ENCODE results near the gene ATM. TPM values are rescaled to one million over a fixed set of nuclear protein-coding genes. Genes with fewer than 3 reads are reported as not detected.

Gene ATM
- total and polyA plus RNA-seq, 8 donors, result 69.1 to 99.9 (median 91.3) TPM

GRCh38 chr11:108224911-108225786 lies 2.3 kb downstream of the ATM start:
- no peak for DNase-seq
- Histone ChIP-seq H3K27me3 (no peaks in the 10 kb centered on the region), H3K4me1 (peaks cover 7 to 45% of the 10 kb centered on the region in 2 donors), H3K27ac (peak overlapping the region; percentile 98 to 99), H3K36me3 (peaks cover 0 to 20% of the 10 kb centered on the region in 2 donors), H3K9me3 (no peaks in the 10 kb centered on the region), H3K4me3 (peak overlapping the region in 1 of 2 donors; percentile 80)
- ATAC-seq, result no peak
- TF ChIP-seq, protein P1, sequence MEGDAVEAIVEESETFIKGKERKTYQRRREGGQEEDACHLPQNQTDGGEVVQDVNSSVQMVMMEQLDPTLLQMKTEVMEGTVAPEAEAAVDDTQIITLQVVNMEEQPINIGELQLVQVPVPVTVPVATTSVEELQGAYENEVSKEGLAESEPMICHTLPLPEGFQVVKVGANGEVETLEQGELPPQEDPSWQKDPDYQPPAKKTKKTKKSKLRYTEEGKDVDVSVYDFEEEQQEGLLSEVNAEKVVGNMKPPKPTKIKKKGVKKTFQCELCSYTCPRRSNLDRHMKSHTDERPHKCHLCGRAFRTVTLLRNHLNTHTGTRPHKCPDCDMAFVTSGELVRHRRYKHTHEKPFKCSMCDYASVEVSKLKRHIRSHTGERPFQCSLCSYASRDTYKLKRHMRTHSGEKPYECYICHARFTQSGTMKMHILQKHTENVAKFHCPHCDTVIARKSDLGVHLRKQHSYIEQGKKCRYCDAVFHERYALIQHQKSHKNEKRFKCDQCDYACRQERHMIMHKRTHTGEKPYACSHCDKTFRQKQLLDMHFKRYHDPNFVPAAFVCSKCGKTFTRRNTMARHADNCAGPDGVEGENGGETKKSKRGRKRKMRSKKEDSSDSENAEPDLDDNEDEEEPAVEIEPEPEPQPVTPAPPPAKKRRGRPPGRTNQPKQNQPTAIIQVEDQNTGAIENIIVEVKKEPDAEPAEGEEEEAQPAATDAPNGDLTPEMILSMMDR (IDR thresholded peaks at IDR 0.05), result no peak
- intact Hi-C loops (cut with DNase I), result no loop called here

DNA sequence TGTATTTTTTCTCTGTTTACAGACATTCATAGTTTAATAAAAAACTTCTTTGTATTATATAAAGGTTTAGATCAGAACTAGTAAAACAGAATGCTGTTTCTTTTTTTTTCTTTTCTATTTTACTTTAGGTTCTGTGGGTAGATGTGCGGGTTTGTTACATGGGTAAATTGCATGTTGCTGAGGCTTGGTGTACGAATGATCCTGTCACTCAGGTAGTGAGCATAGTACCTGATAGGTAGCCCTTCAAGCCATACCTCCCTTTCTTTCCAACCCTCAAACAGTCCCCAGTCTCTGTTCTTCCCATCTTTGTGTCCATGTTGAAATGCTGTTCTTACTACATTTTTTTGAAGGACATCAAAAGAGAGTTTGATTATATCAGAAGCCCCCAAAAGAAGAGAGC lies 3.2 kb downstream of the ATM start:
- Histone ChIP-seq H3K27ac (peak overlapping the region; percentile 98 to 99), H3K27me3 (no peaks in the 10 kb centered on the region), H3K36me3 (peaks cover 0 to 29% of the 10 kb centered on the region in 2 donors), H3K9me3 (no peaks in the 10 kb centered on the region), H3K4me1 (peaks cover 7 to 37% of the 10 kb centered on the region in 2 donors), H3K4me3 (peak overlapping the region in 1 of 2 donors; percentile 80)
- DNase-seq, result no peak
- ATAC-seq, result no peak
- intact Hi-C loops (cut with DNase I), result no loop called here
- TF ChIP-seq, protein P1 (IDR thresholded peaks at IDR 0.05), result no peak

DNA sequence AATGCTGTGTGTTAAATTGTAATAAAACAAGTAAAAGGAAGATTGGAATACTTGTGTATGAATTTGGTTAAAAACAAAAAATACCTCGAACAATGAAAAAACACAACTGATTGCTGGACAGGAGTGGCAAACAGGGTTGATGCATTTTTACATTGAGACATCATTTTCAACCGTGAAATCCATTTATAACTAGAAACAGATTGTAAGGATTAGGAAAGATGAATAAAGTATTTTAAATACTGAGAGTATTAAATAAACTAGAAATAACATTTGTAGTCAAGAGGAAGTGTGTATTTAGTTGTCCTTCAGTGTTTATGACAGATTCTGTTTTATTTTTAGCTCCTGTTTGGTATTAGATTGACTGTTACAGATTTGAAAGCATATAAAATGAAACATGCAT lies 5.4 kb downstream of the ATM start:
- TF ChIP-seq, protein P1 (IDR thresholded peaks at IDR 0.05), result no peak
- Histone ChIP-seq H3K4me3 (no peak overlapping the region), H3K27ac (no peak overlapping the region), H3K27me3 (no peaks in the 10 kb centered on the region), H3K4me1 (peaks cover 7 to 28% of the 10 kb centered on the region in 2 donors), H3K36me3 (peaks cover 0 to 51% of the 10 kb centered on the region in 2 donors), H3K9me3 (no peaks in the 10 kb centered on the region)
- intact Hi-C loops (cut with DNase I), result no loop called here
- DNase-seq, result no peak
- ATAC-seq, result no peak

GRCh38 chr11:108233277-108233945 lies 10.5 kb downstream of the ATM start:
- peaks cover 0 to 69% of the 10 kb centered on the region in 2 donors for H3K36me3 ChIP-seq
- TF ChIP-seq, protein P1 (IDR thresholded peaks at IDR 0.05), result no peak

DNA sequence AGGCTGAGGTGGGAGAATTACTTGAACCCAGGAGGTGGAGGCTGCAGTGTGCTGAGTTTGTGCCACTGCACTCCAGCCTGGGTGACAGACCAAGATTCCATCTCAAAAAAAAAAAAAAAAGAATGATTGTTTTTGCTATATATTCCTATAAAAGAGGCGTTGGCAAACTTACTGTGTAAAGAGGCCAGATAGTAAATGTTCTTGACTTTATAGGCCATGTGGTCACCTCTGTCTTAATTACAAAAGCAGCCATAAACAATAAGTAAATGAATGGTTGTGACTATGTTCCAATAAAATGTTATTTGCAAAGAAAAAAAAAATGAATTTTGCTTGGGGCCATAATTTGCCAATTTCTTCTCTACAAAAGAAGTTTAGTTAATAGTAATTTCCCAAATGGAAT lies 12.3 kb downstream of the ATM start:
- Histone ChIP-seq H3K9me3 (no peaks in the 10 kb centered on the region), H3K4me1 (peaks cover 0 to 23% of the 10 kb centered on the region in 2 donors), H3K27ac (peak overlapping the region in 1 of 2 donors; percentile 78), H3K36me3 (peaks cover 0 to 62% of the 10 kb centered on the region in 2 donors), H3K4me3 (no peak overlapping the region), H3K27me3 (no peaks in the 10 kb centered on the region)
- TF ChIP-seq, protein P1 (IDR thresholded peaks at IDR 0.05), result no peak
- no peak for ATAC-seq
- intact Hi-C loops (cut with DNase I), result no loop called here
- no peak for DNase-seq

More at GRCh38 chr11:108233277-108233945, 10.5 kb downstream of the ATM start:
- H3K4me3 ChIP-seq, result no peak overlapping the region
- no peaks in the 10 kb centered on the region for H3K9me3 ChIP-seq
- DNase-seq (no peak), ATAC-seq (no peak)
- H3K27me3 ChIP-seq, result no peaks in the 10 kb centered on the region
- H3K27ac ChIP-seq, result no peak overlapping the region
- peaks cover 0 to 23% of the 10 kb centered on the region in 2 donors for H3K4me1 ChIP-seq
- intact Hi-C loops (cut with DNase I), result no loop called here

Data from left lung (tissue), 10 donors.